ENCODE measurements around the gene TAP1.
"Not testable (repeated sequence)": the region's sequence is repeated elsewhere in the genome, so short reads cannot be mapped to it uniquely, and the experiment has no call there.

DNA sequence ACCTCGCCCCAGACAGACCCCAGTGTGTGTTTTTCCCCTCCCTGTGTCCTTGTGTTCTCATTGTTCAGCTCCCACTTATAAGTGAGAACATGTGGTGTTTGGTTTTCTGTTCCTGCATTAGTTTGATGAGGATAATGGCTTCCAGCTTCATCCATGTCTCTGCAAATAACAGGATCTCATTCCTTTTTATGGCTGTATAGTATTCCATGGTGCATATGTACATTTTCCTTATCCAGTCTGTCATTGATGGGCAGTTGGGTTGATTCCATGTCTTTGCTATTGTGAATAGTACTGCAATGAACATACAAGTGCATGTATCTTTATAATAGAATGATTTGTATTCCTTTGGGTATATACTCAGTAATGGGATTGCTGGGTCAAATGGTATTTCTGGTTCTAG is 20.4 kb upstream of the TAP1 start:
- TF ChIP-seq MXI1 (IDR thresholded peaks at IDR 0.05; ENCODE audit: borderline replicate concordance, low read depth, low read length); RFX5 (IDR thresholded peaks at IDR 0.05; ENCODE audit: low read depth, low read length); POLR2A (IDR thresholded peaks at IDR 0.05; ENCODE audit: low read depth, low read length): not testable (repeated sequence)
- TF ChIP-seq, protein P1, sequence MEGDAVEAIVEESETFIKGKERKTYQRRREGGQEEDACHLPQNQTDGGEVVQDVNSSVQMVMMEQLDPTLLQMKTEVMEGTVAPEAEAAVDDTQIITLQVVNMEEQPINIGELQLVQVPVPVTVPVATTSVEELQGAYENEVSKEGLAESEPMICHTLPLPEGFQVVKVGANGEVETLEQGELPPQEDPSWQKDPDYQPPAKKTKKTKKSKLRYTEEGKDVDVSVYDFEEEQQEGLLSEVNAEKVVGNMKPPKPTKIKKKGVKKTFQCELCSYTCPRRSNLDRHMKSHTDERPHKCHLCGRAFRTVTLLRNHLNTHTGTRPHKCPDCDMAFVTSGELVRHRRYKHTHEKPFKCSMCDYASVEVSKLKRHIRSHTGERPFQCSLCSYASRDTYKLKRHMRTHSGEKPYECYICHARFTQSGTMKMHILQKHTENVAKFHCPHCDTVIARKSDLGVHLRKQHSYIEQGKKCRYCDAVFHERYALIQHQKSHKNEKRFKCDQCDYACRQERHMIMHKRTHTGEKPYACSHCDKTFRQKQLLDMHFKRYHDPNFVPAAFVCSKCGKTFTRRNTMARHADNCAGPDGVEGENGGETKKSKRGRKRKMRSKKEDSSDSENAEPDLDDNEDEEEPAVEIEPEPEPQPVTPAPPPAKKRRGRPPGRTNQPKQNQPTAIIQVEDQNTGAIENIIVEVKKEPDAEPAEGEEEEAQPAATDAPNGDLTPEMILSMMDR (conservative IDR thresholded peaks at IDR 0.05; ENCODE audit: low read depth, low read length), result not testable (repeated sequence)
- TF ChIP-seq, protein P2, sequence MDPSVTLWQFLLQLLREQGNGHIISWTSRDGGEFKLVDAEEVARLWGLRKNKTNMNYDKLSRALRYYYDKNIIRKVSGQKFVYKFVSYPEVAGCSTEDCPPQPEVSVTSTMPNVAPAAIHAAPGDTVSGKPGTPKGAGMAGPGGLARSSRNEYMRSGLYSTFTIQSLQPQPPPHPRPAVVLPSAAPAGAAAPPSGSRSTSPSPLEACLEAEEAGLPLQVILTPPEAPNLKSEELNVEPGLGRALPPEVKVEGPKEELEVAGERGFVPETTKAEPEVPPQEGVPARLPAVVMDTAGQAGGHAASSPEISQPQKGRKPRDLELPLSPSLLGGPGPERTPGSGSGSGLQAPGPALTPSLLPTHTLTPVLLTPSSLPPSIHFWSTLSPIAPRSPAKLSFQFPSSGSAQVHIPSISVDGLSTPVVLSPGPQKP (IDR thresholded peaks at IDR 0.05; ENCODE audit: borderline replicate concordance, low read depth, low read length), result not testable (repeated sequence)
